ENCODE data around the gene SKAP1.

Gene SKAP1

DNA sequence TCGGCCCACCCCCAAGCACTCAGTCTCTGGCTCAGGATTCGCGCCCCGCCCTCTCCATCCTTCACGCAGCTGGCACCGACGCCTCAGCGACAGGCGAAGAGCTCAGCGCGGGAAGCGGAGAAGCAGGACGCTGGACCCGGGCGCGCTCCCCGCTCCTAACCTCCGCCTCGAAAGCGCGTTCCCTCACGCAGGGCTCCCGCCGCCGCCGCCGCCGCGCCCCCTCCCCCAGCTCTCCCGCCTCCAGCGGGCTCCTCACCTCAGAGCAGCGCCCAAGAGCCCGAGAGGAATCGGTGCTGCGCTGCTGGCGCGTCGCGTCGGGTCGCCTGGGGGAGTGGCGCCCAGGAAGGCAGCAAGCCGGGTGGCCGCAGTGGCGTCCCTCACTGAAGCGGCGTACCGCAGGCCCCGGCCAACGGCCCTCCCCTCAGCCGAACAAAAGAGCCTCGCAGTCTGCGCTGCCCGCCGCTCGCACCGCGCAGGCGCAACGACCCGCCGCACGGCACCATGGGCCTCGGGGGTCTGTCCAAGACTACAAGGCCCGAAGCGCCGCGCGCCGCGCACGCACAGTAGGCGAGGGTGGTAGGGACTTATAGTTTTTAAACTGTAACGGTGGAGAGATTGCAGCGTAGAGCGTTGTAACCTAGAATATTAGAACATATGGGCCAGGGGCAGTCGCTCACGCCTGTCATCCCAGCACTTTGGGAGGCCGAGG lies 328.8 kb downstream of the SKAP1 start, which contains the start of gene CBX1:
Gene CBX1, minus strand, starts transcription at position 467 of the 709 bp plus-strand sequence. CDS start 24,474 bp downstream, outside the sequence.
- peak; percentile 90 for DNase-seq

GRCh38 chr17:48100591-48101011 lies 329.4 kb downstream of the SKAP1 start:
- DNase-seq, result no peak

DNA sequence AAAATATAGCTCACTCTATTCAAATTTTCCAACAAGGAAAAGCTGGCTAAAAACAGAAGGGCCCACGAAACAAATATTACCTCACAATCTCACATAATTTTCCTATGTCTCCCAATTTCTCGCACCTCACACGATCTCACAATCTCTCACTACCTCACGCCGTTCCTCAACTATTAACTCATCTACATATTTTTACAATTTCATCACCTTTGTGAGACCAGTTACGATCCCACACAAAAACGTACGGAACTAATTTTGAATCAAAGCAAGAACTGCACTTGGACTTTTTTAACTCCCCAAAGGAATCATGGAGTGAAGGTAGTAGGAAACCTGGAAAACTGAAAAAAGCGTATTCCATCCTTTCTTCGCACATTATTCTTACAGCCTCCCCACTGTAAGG lies 329.9 kb downstream of the SKAP1 start:
- no peak for DNase-seq

- no peak for DNase-seq
Observed at GRCh38 chr17:48095611-48096010, 334.4 kb downstream of the SKAP1 start.

DNA sequence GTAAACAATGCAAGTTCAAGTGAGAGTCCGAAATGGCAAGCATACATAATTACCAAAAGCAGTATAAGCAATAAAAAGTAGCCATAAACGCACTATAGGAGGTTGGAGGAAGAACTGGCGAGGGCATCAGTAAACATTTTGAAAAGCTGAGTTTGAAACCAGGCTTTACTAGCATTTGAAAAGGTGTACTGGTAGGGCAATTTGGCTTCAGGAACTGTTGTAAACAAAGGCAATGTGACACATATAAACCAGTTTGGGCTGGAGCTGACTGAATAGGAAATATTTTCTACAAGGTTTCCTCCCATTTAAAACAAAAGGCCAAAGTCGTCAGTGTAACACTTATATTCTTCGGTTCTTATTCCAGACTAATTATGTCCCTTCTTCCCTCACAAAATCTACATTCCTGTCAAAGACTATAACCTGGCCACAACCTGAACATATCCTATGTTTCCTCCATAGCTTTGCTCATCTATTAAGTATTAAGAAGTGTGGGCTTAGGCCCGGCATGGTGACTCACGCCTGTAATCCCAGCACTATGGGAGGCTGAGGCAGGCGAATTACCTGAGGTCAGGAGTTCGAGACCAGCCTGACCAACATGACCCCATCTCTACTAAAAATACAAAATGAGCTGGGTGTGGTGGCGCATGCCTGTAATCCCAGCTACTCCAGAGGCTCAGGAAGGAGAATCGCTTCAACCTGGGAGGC lies 336.5 kb downstream of the SKAP1 start:
- DNase-seq, result no peak

GRCh38 chr17:48084932-48085331 lies 345.1 kb downstream of the SKAP1 start:
- DNase-seq, result no peak

Data from NCI-H2081 treated with DMSO at 0.1 percent for 48 hours (cell line).